ENCODE results near the gene TULP4.

Gene TULP4

GRCh38 chr6:158438226-158438625, 126.0 kb downstream of the TULP4 start:
- POLR2A ChIA-PET: no interaction called here
- CTCF ChIA-PET: no interaction called here
- no peak for DNase-seq (ENCODE audit: low read depth, low spot score)
- no peak for TF ChIP-seq CTCF (IDR thresholded peaks at IDR 0.05; ENCODE audit: insufficient read depth, low read length, missing control alignments)
- no peak overlapping the region for H3K4me3 ChIP-seq (ENCODE audit: low read depth, low read length)

GRCh38 chr6:158439255-158439654, 127.0 kb downstream of the TULP4 start:
- DNase-seq (ENCODE audit: low read depth, low spot score): no peak

GRCh38 chr6:158441716-158442215, 129.5 kb downstream of the TULP4 start:
- ChIA-PET CTCF (interaction anchor here (1.5 kb wide), 1 partner anchor 12 kb away, joined by 3 read pairs; no protein-coding TSS in a partner anchor), POLR2A (no interaction called here)
- no peak for TF ChIP-seq CTCF (IDR thresholded peaks at IDR 0.05; ENCODE audit: insufficient read depth, low read length, missing control alignments)
- H3K4me3 ChIP-seq (ENCODE audit: low read depth, low read length): no peak overlapping the region
- DNase-seq (ENCODE audit: low read depth, low spot score): no peak

More at GRCh38 chr6:158439255-158439654, 127.0 kb downstream of the TULP4 start:
- CTCF ChIA-PET: no interaction called here
- POLR2A ChIA-PET: no interaction called here
- no peak overlapping the region for H3K4me3 ChIP-seq (ENCODE audit: low read depth, low read length)
- no peak for TF ChIP-seq CTCF (IDR thresholded peaks at IDR 0.05; ENCODE audit: insufficient read depth, low read length, missing control alignments)

GRCh38 chr6:158442306-158442705, 130.0 kb downstream of the TULP4 start:
- CTCF ChIA-PET: interaction anchor here (1.5 kb wide), 1 partner anchor 12 kb away, joined by 3 read pairs; no protein-coding TSS in a partner anchor
- H3K4me3 ChIP-seq (ENCODE audit: low read depth, low read length): no peak overlapping the region
- no peak for TF ChIP-seq CTCF (IDR thresholded peaks at IDR 0.05; ENCODE audit: insufficient read depth, low read length, missing control alignments)
- no peak for DNase-seq (ENCODE audit: low read depth, low spot score)
- POLR2A ChIA-PET: no interaction called here

GRCh38 chr6:158445426-158446085, 133.3 kb downstream of the TULP4 start:
- no peak for DNase-seq (ENCODE audit: low read depth, low spot score)
- POLR2A ChIA-PET: no interaction called here
- no peak for TF ChIP-seq CTCF (IDR thresholded peaks at IDR 0.05; ENCODE audit: insufficient read depth, low read length, missing control alignments)
- H3K4me3 ChIP-seq (ENCODE audit: low read depth, low read length): no peak overlapping the region
- CTCF ChIA-PET: no interaction called here

- no peak for TF ChIP-seq CTCF (IDR thresholded peaks at IDR 0.05; ENCODE audit: insufficient read depth, low read length, missing control alignments)
- no peak overlapping the region for H3K4me3 ChIP-seq (ENCODE audit: low read depth, low read length)
- ChIA-PET CTCF (interaction anchor here (0.9 to 1.4 kb wide), 2 partner anchors 11 to 228 kb away, joined by 3 to 4 read pairs; no protein-coding TSS in a partner anchor), POLR2A (interaction anchor here (0.8 kb wide), 1 partner anchor 10 kb away, joined by 3 read pairs; no protein-coding TSS in a partner anchor)
- no peak for DNase-seq (ENCODE audit: low read depth, low spot score)
These were observed 136.6 kb downstream of the TULP4 start for GRCh38 chr6:158448856-158449255.

Measured in AG04449 (cell line).